ENCODE results near the gene OCA2. TPM values are rescaled to one million over a fixed set of nuclear protein-coding genes. Genes with fewer than 3 reads are reported as not detected.

The OCA2 gene
- total and polyA plus RNA-seq, 2 of the 13 experiments (the other 11 are each of a cell fraction or from before 2014, with no cell fraction given): 0.02 to 0.05 TPM

DNA sequence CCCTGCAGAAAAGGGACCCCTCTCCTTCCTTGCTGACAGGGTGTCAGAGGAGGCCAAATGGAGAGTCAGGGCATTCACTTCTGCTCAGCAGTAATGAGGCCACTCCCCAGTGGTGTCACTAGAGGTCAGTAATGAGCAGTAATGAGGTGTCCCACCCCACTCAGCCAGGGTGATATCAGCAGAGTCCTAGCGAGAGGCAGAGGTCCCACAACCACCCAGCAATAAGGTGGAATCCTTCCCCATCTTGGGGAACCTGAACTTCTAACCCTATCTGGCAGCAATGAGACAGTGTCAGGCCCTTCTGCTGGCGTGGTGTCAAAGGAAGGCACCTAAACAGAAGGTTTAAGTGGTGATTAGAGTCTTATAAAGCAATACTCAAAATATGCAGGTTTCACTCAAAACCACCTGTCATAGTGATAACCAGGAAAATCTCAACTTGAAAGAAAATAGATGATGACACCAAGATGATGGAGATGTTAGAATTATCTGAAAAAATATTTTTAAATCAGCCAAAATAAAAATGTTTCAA, 12.9 kb downstream of the OCA2 start (continued):
- TF ChIP-seq STAG1 (CRISPR knock-in tag; IDR thresholded peaks at IDR 0.05): peak; percentile 57
- TF ChIP-seq GRHL1 (CRISPR knock-in tag; conservative IDR thresholded peaks at IDR 0.05): no peak
- TF ChIP-seq, protein P1, sequence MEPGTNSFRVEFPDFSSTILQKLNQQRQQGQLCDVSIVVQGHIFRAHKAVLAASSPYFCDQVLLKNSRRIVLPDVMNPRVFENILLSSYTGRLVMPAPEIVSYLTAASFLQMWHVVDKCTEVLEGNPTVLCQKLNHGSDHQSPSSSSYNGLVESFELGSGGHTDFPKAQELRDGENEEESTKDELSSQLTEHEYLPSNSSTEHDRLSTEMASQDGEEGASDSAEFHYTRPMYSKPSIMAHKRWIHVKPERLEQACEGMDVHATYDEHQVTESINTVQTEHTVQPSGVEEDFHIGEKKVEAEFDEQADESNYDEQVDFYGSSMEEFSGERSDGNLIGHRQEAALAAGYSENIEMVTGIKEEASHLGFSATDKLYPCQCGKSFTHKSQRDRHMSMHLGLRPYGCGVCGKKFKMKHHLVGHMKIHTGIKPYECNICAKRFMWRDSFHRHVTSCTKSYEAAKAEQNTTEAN (CRISPR knock-in tag; conservative IDR thresholded peaks at IDR 0.05): no peak
- no peak for TF ChIP-seq REXO4 (CRISPR knock-in tag; IDR thresholded peaks at IDR 0.05; ENCODE audit: borderline replicate concordance)
- no peak for TF ChIP-seq ZNF781 (CRISPR knock-in tag; IDR thresholded peaks at IDR 0.05; ENCODE audit: borderline replicate concordance, not compliant biosample characterization)
- no peak for TF ChIP-seq RBFOX2 (IDR thresholded peaks at IDR 0.05; ENCODE audit: low read depth, low read length)
- TF ChIP-seq CENPX (CRISPR knock-in tag; IDR thresholded peaks at IDR 0.05): no peak
- peak; percentile 72 for TF ChIP-seq MIXL1 (CRISPR knock-in tag; IDR thresholded peaks at IDR 0.05)
- no peak for TF ChIP-seq ZNF17 (CRISPR knock-in tag; IDR thresholded peaks at IDR 0.05)
- no peak for TF ChIP-seq CSRNP2 (CRISPR knock-in tag; conservative IDR thresholded peaks at IDR 0.05; ENCODE audit: low read depth)
- no peak for TF ChIP-seq ZNF407 (CRISPR knock-in tag; IDR thresholded peaks at IDR 0.05; ENCODE audit: not compliant biosample characterization)
- no peak for TF ChIP-seq TBX3 (IDR thresholded peaks at IDR 0.05; ENCODE audit: borderline replicate concordance)
- TF ChIP-seq XRCC5 (optimal IDR thresholded peaks at IDR 0.05; ENCODE audit: low read length): peak; percentile 46

All from HepG2 (cell line).